ENCODE data around the gene DLX5.

Gene DLX5

DNA sequence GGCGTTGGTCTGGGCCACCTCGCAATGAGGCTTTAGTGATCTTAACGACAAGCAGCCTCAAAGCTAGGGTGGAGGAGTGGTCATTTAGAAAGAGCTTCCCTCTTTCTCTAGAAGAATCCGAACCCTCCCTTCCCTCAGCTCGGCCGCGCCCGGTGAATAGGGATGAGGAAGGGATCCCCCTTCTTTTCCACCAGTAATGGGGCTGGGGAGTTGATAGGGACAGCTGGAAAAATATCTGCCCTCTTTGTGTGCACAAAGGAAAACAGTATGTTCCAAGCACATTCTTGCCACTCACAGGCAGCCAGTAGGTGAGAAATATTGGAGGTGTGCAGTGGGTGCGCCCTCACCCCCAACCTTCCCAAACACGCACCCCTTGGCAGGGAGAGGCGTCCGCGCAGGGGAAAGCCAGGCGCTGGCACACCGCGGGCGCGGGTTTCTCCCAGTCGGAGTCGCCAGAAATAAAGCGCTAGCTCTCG lies 6.5 kb downstream of the DLX5 start:
- DNase-seq: no peak

- DNase-seq: no peak
Observed at GRCh38 chr7:97017192-97018125, 7.2 kb downstream of the DLX5 start.

GRCh38 chr7:97016381-97017191 lies 8.0 kb downstream of the DLX5 start:
- DNase-seq: no peak

GRCh38 chr7:97015756-97016380 lies 8.8 kb downstream of the DLX5 start:
- DNase-seq: no peak

GRCh38 chr7:97015279-97015678 lies 9.4 kb downstream of the DLX5 start:
- DNase-seq: no peak

GRCh38 chr7:97014145-97014750 lies 10.4 kb downstream of the DLX5 start:
- no peak for DNase-seq

DNA sequence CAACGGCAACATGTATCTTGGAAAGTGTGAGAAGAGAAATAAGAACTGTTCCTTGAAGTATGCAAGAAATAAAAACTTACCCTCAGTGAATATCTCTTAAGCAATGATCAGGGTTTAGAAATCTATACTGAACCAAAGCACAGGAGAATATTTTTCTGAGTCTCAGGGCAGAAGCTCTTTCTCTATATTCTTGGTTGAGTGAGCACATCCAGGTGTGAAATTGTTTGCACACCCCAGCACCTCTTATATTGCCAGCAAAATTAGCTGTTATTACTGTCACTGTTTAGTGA lies 10.8 kb downstream of the DLX5 start:
- no peak for DNase-seq

- no peak for DNase-seq
Observed at GRCh38 chr7:97013134-97013844, 11.3 kb downstream of the DLX5 start.

DNA sequence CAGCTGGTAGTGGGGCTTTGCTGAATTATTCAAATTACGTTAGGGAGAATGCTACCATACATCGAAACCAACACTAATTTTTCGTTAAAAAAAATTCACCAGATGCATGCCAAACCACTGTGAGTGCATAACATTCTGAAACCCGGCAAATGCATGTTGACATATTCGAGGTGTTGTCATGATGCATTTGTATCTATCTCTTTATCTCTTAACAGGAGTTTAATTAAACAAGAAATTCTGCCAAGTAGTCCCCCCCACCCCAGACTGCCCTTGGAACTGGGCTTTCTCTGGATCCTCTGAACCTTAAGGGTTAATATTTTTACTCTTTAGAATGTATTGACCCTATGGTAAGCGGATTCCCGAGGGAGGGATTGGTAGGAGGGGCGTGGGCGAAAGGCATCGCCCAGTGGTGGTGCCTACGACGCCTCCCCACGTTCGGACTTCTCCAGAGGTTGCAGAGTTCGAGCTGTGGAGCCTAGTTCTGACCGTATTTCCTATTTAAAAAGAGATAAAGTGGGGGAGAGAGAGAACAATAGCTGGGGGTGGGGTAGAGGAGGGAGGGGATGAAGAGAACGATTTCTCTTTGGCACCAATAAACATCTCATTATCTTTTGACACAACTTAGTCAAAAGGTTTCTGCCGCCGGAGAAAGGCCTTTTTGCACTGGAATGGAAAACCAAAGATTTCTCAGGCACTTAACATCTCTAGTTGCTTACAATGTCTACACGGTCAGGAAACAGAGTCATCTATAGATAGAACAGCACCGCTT lies 12.1 kb downstream of the DLX5 start:
- DNase-seq: no peak

DNA sequence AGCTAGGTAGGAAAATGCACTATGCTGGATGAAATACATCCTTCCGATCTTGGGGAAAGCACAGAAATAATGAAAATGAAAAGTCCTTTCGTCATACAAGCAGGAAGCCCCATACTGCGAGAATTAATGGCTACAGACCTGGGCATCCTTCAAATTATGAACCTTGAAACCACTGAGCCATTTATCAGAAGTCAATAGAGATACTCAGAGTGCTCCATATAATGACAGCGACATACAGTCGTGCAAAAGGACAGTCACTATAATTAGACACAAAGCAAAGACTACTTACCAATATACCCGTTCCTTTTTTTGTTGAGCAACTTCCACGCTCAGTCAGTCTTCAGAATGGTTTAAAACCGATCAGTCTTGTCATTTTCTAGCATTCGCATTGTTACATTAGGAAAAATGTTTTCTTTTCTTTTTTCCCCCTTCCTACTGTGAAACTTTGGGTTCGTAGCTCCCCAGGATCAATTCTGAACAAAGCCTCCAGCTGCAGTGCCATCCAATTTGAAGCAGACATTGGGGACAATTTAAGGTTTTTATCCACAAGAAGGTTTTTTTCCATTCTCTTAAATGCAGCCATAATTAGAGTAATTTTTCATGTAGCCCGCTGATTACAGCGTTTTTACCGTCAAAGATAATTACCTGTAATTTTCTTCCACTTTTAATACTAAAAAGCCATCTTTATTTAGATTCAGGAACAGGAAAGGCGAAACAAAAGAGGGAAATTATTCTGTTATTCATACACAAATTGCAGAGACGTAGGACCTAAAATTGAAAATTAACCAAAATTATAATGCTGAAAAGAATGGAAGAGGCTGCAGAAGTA lies 12.9 kb downstream of the DLX5 start:
- DNase-seq: no peak

DNA sequence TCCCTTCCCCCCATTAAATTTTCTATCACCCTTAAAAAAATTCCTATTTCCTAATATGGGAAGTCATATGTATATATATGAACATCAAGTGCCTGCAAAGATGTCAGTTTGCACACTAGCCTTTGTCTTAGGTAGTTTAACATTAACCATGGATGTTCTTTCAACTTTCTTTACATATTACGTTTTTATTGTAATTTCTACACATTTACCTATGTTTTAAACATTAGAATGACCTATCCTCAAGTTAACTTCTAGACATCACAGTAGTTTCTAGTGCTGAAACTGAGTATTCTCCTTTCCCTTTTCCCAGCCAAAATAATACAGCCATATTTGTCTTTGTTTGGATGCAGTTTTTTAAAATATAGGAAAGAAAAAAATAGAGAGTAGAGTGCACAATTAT lies 13.5 kb downstream of the DLX5 start:
- no peak for DNase-seq

- no peak for DNase-seq
Observed at GRCh38 chr7:97009753-97010732, 14.6 kb downstream of the DLX5 start.

DNA sequence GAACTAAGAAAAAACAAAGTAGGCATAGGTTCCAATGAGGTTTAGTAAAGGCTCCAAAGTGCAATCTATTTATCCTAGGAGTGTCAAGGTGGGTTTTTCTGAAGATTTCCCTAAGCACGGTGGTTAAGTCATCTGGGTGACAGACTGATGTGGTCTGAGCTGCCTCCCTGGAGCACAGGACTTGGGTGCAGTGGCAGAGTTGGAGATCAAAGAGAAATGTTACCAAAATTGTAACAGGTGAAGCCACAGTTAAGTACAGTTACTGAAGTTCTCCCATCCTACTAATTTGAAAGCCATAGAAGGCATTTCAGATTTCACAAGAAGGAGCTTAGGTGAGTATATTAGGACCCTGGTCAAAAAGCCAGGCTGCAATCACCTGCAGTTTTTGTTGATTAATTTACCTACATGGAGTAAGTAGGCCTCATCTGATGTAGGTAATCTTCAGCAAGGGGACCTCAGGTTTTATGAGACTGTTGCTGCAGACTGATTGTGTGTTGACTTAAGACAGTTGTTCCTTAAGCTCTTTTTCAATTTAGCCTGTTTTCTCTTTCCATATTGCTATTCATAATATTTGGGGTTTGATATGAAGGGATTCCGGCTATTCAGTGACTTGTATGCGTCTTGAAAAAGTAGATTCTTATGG lies 16.2 kb downstream of the DLX5 start:
- DNase-seq: no peak

DNA sequence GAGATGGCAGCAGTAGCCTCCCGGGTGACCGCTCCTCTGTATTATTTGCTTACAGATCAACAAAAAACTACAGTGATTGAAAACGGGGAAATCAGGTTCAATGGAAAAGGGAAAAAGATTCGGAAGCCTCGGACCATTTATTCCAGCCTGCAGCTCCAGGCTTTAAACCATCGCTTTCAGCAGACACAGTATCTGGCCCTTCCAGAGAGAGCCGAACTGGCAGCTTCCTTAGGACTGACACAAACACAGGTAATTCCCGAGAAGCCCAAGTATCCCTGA lies 17.1 kb downstream of the DLX5 start:
- DNase-seq: no peak

- no peak for DNase-seq
Observed at GRCh38 chr7:97006816-97007582, 17.6 kb downstream of the DLX5 start.

- DNase-seq: peak; percentile 36
Observed at GRCh38 chr7:97006055-97006815, 18.4 kb downstream of the DLX5 start.

Data from fibroblast of skin of right biceps (primary cell).